Upper lobe of left lung (tissue), 6 donors: Measurements from ENCODE around the gene ANKRD36C. TPM values are rescaled to one million over a fixed set of nuclear protein-coding genes. Genes with fewer than 3 reads are reported as not detected.
"Not testable (repeated sequence)": the region's sequence is repeated elsewhere in the genome, so short reads cannot be mapped to it uniquely, and the experiment has no call there.

Experiments
- ATAC-seq, 2 donors: fragments of 200-7000 bp; cut with Tn5 transposase; one replicate each; pipeline ENCODE4 v1.9.1; 2022; ENCODE audit warnings: mild to moderate bottlenecking in 2 of 2, moderate library complexity in 2 of 2; ENCODE audit not compliant: low FRiP score in 2 of 2
- DNase-seq, 2 donors: peaks; one replicate each; pipeline ENCODE4 v3.0.0-alpha.2; 2019 to 2020
- H3K27ac ChIP-seq, 4 donors: fragments of 200-600 bp; sonication (generic); one replicate each; pipeline ENCODE4 v1.5.1; 2016 to 2019
- H3K27me3 ChIP-seq, 4 donors: fragments of 200-600 bp; sonication (generic); one replicate each; pipeline ENCODE4 v1.5.1; 2017 to 2019
- H3K36me3 ChIP-seq, 4 donors: fragments of 200-600 bp; sonication (generic); one replicate each; pipeline ENCODE4 v1.5.1; 2016 to 2019
- H3K4me1 ChIP-seq, 4 donors: fragments of 200-600 bp; sonication (generic); one replicate each; pipeline ENCODE4 v1.5.1; 2018 to 2019
- H3K4me3 ChIP-seq, 4 donors: fragments of 200-600 bp; sonication (generic); one replicate each; pipeline ENCODE4 v1.5.1; 2017 to 2019; ENCODE audit warnings: mild to moderate bottlenecking in 2 of 4, moderate library complexity in 1 of 4
- H3K9me3 ChIP-seq, 4 donors: fragments of 200-600 bp; sonication (generic); one replicate each; pipeline ENCODE4 v1.5.1; 2018 to 2019
- CTCF ChIP-seq, 6 experiments: fragments of 450-650 bp in 4 of 6; fragments of 200-600 bp in 2 of 6; sonication (generic) in 2 of 6; IDR thresholded peaks; one replicate each; pipeline ENCODE4 v1.5.1; 2016 to 2019; ENCODE audit warnings: antibody characterized with exemption in 6 of 6
- EP300 ChIP-seq, 4 donors: sonication (generic); formaldehyde crosslinking; IDR thresholded peaks; one replicate each; pipeline ENCODE4 v1.5.1; 2017; ENCODE audit warnings: antibody characterized with exemption in 4 of 4, control low read depth in 2 of 4
- POLR2A ChIP-seq, 4 donors: fragments of 450-650 bp; IDR thresholded peaks; one replicate each; pipeline ENCODE4 v1.5.1; 2016 to 2017; ENCODE audit warnings: antibody characterized with exemption in 4 of 4, mild to moderate bottlenecking in 2 of 4
- POLR2AphosphoS5 ChIP-seq, 2 donors: sonication (generic); formaldehyde crosslinking; IDR thresholded peaks; one replicate each; pipeline ENCODE4 v1.5.1; 2017; ENCODE audit warnings: antibody characterized with exemption in 2 of 2
- WGBS, 2 donors: methylation state at CpG; one replicate each; pipeline ENCODE4 v1.1.5; 2017 to 2018; 5-methylcytosine and 5-hydroxymethylcytosine counted together
- total RNA-seq, 6 donors: library from RNA; depleted of rRNA in 4 of 6; stranded (reverse); fragments of >200 nt in 4 of 6; gene quantifications; one replicate each; pipeline versions ENCODE4 v1.1.0 to v1.2.1, GENCODE V29; 2016 to 2021
- donor health status: DM: no; HTN: no; CAD: no; lungs with moderate emphysema.
- donor health status: DM: no; HTN: yes; CAD: no; lungs with severe emphysema.

The ANKRD36C gene
- 10 to 100 TPM; 13.1 to 62.9 (median 30.7) TPM for total RNA-seq

- Histone ChIP-seq H3K27ac (peak within 1 kb of the TSS; percentile 79 to 92 (median 87)), H3K4me3 (peak within 1 kb of the TSS; percentile 58 to 79 (median 74))
- not testable (repeated sequence) for H3K27me3 ChIP-seq, H3K4me1 ChIP-seq, H3K36me3 ChIP-seq, H3K9me3 ChIP-seq
- TF ChIP-seq POLR2AphosphoS5 (IDR thresholded peaks at IDR 0.05), result peak in 1 of 2 donors; percentile 28
- peak in 1 of 4 donors; percentile 46 for TF ChIP-seq POLR2A (IDR thresholded peaks at IDR 0.05)
- peak; percentile 25 to 42 for DNase-seq
- peak; percentile 96 to 97 for ATAC-seq
- 0 to 6% methylated on average over 11 to 21 of the region's 56 CpGs for WGBS, 2 donors
These were observed at the start of gene ANKRD36C for GRCh38 chr2:95991351-95992094. ANKRD36C (minus strand) TSS chr2:95991824; CDS start chr2:95991708, 116 bp downstream.

- ATAC-seq, H3K9me3 ChIP-seq, H3K27ac ChIP-seq, DNase-seq, H3K4me3 ChIP-seq, H3K27me3 ChIP-seq, H3K36me3 ChIP-seq, H3K4me1 ChIP-seq: not testable (repeated sequence)
- no CpG with 5 or more reads among the region's 14 CpGs for WGBS, 2 donors
These were observed 43.9 kb upstream of the ANKRD36C start for GRCh38 chr2:96035554-96035953.

- H3K4me3 ChIP-seq, H3K27me3 ChIP-seq, H3K27ac ChIP-seq, H3K36me3 ChIP-seq, DNase-seq, H3K4me1 ChIP-seq, H3K9me3 ChIP-seq: not testable (repeated sequence)
- ATAC-seq, result peak; percentile 3 to 67
- no CpG with 5 or more reads among the region's 34 CpGs for WGBS, 2 donors
These were observed 43.2 kb upstream of the ANKRD36C start, which contains the start of gene GPAT2 for GRCh38 chr2:96034792-96035191. GPAT2 (minus strand) TSS chr2:96034916; CDS start chr2:96032359, 2,557 bp downstream.

- not testable (repeated sequence) for H3K9me3 ChIP-seq, H3K27me3 ChIP-seq, H3K4me3 ChIP-seq, H3K27ac ChIP-seq, H3K4me1 ChIP-seq, H3K36me3 ChIP-seq, DNase-seq
- 20% methylated on average over 1 of the region's 9 CpGs; no CpG with 5 or more reads in 1 of the 2 donors for WGBS, 2 donors
- ATAC-seq, result peak in 1 of 2 donors; percentile 34
These were observed 42.4 kb upstream of the ANKRD36C start for GRCh38 chr2:96033997-96034396.

- not testable (repeated sequence) for H3K4me1 ChIP-seq, H3K4me3 ChIP-seq, ATAC-seq, H3K27ac ChIP-seq, H3K36me3 ChIP-seq, H3K9me3 ChIP-seq, DNase-seq, H3K27me3 ChIP-seq
- no CpG with 5 or more reads among the region's 16 CpGs for WGBS, 2 donors
These were observed 36.2 kb upstream of the ANKRD36C start for GRCh38 chr2:96027725-96028325.

- not testable (repeated sequence) for H3K4me3 ChIP-seq, ATAC-seq, H3K27ac ChIP-seq, H3K9me3 ChIP-seq, H3K36me3 ChIP-seq, H3K27me3 ChIP-seq, H3K4me1 ChIP-seq
- DNase-seq, result peak in 1 of 2 donors; percentile 38
- WGBS, 2 donors, result 81% methylated on average over 5 of the region's 6 CpGs; no CpG with 5 or more reads in 1 of the 2 donors
These were observed 34.1 kb upstream of the ANKRD36C start for GRCh38 chr2:96025755-96026154.

- no peaks in the 10 kb centered on the region for H3K4me1 ChIP-seq
- no peaks in the 10 kb centered on the region for H3K27me3 ChIP-seq
- no peak overlapping the region for H3K27ac ChIP-seq
- ATAC-seq (peak in 1 of 2 donors; percentile 12), DNase-seq (no peak)
- TF ChIP-seq EP300 (IDR thresholded peaks at IDR 0.05) (no peak), POLR2A (IDR thresholded peaks at IDR 0.05) (no peak), POLR2AphosphoS5 (IDR thresholded peaks at IDR 0.05) (no peak), CTCF (IDR thresholded peaks at IDR 0.05) (no peak)
- WGBS, 2 donors, result 92% methylated on average over 4 of the region's 4 CpGs; no CpG with 5 or more reads in 1 of the 2 donors
- no peak overlapping the region for H3K4me3 ChIP-seq
- no peaks in the 10 kb centered on the region for H3K9me3 ChIP-seq
- no peaks in the 10 kb centered on the region for H3K36me3 ChIP-seq
These were observed 33.5 kb upstream of the ANKRD36C start for GRCh38 chr2:96025194-96025492.
